ENCODE data around the gene MROH2B.
"Not testable (repeated sequence)": the region's sequence is repeated elsewhere in the genome, so short reads cannot be mapped to it uniquely, and the experiment has no call there.

The MROH2B gene

GRCh38 chr5:41022600-41022999 lies 48.5 kb downstream of the MROH2B start:
- not testable (repeated sequence) for DNase-seq (ENCODE audit: low spot score)

- DNase-seq (ENCODE audit: low spot score), result no peak
Measured at GRCh38 chr5:41012318-41012717, 58.8 kb downstream of the MROH2B start.

- no peak for DNase-seq (ENCODE audit: low spot score)
Measured at GRCh38 chr5:41010572-41010971, 60.6 kb downstream of the MROH2B start.

- DNase-seq (ENCODE audit: low spot score), result no peak
Measured at GRCh38 chr5:41009232-41009631, 61.9 kb downstream of the MROH2B start.

- DNase-seq (ENCODE audit: low spot score), result no peak
Measured at GRCh38 chr5:41004931-41005330, 66.2 kb downstream of the MROH2B start.

- DNase-seq (ENCODE audit: low spot score), result no peak
Measured at GRCh38 chr5:41003670-41004376, 67.3 kb downstream of the MROH2B start.

- DNase-seq (ENCODE audit: low spot score), result no peak
Measured at GRCh38 chr5:40999966-41000365, 71.2 kb downstream of the MROH2B start.

GRCh38 chr5:40999142-40999541 lies 72.0 kb downstream of the MROH2B start:
- DNase-seq (ENCODE audit: low spot score), result no peak

- DNase-seq (ENCODE audit: low spot score), result no peak
Measured at GRCh38 chr5:40995801-40996586, 75.1 kb downstream of the MROH2B start.

- DNase-seq (ENCODE audit: low spot score), result no peak
Measured at GRCh38 chr5:40991981-40992559, 79.1 kb downstream of the MROH2B start.

- DNase-seq (ENCODE audit: low spot score), result no peak
Measured at GRCh38 chr5:40991168-40991980, 79.8 kb downstream of the MROH2B start.

GRCh38 chr5:40988746-40989510 lies 82.2 kb downstream of the MROH2B start:
- no peak for DNase-seq (ENCODE audit: low spot score)

- no peak for DNase-seq (ENCODE audit: low spot score)
Measured at GRCh38 chr5:40987349-40987748, 83.8 kb downstream of the MROH2B start.

GRCh38 chr5:40986666-40987065 lies 84.5 kb downstream of the MROH2B start:
- no peak for DNase-seq (ENCODE audit: low spot score)

- no peak for DNase-seq (ENCODE audit: low spot score)
Measured at GRCh38 chr5:40985501-40985900, 85.6 kb downstream of the MROH2B start.

- no peak for DNase-seq (ENCODE audit: low spot score)
Measured at GRCh38 chr5:40984884-40985283, 86.3 kb downstream of the MROH2B start.

GRCh38 chr5:40983781-40984180 lies 87.4 kb downstream of the MROH2B start:
- no peak for DNase-seq (ENCODE audit: low spot score)

- DNase-seq (ENCODE audit: low spot score), result no peak
Measured at GRCh38 chr5:40981420-40981819, 89.7 kb downstream of the MROH2B start.

- no peak for DNase-seq (ENCODE audit: low spot score)
Measured at GRCh38 chr5:40976836-40977235, 94.3 kb downstream of the MROH2B start.

GRCh38 chr5:40976041-40976440 lies 95.1 kb downstream of the MROH2B start:
- DNase-seq (ENCODE audit: low spot score), result no peak

GRCh38 chr5:40973364-40974004 lies 97.7 kb downstream of the MROH2B start:
- DNase-seq (ENCODE audit: low spot score), result no peak

All from iPS-NIHi11 (cell line).